B cell (primary cell): ENCODE data around the gene SPEG.

Experiments
- CTCF ChIP-seq: fragments of 200-600 bp; IDR thresholded peaks from one replicate; pipeline ENCODE4 v1.8.0; 2022; ENCODE audit warnings: antibody characterized with exemption, mild to moderate bottlenecking
- EZH2 ChIP-seq: IDR thresholded peaks from 2 replicates; pipeline ENCODE4 v1.6.1; 2012; ENCODE audit warnings: borderline replicate concordance, low read depth, mild to moderate bottlenecking, moderate library complexity, low read length; ENCODE audit not compliant: insufficient read depth, poor library complexity, severe bottlenecking

- TF ChIP-seq CTCF (no peak), EZH2 (no peak)
Observed at GRCh38 chr2:219482674-219483405, 48.2 kb downstream of the SPEG start.
